A673 (cell line): ENCODE data around the gene EPO. TPM values are rescaled to one million over a fixed set of nuclear protein-coding genes. Genes with fewer than 3 reads are reported as not detected.

Experiments used
- BruUV-seq: library from RNA; stranded (reverse); fragments of 400-500 nt; replicated peaks from 2 replicates; lab custom pipeline; 2021; lab: Mats Ljungman, UMichigan
- CTCF ChIA-PET: fragments of 300-600 bp; sonication (Branson Sonifier 250); formaldehyde crosslinking; loops from one replicate; lab custom pipeline; 2022; ENCODE audit warnings: antibody characterized with exemption; lab: Charles Lee
- POLR2A ChIA-PET: fragments of 300-600 bp; sonication (Branson Sonifier 250); formaldehyde crosslinking; loops from one replicate; lab custom pipeline; 2022; ENCODE audit warnings: antibody characterized with exemption; ENCODE audit not compliant: low non-redundant PET; lab: Charles Lee
- DNase-seq: peaks from one replicate; pipeline ENCODE4 v3.0.0-alpha.2; 2015; ENCODE audit warnings: low spot score
- H3K27ac ChIP-seq: fragments of 200-600 bp; sonication (generic); 2 replicates; pipeline ENCODE4 v1.5.1; 2016; ENCODE audit warnings: mixed run types, low read depth, mild to moderate bottlenecking, mixed read lengths, antibody characterized with exemption, low read length; ENCODE audit not compliant: poor library complexity, severe bottlenecking
- H3K27me3 ChIP-seq: fragments of 200-600 bp; sonication (generic); replicated peaks from 2 replicates; pipeline ENCODE4 v1.6.1; 2017; ENCODE audit warnings: mixed run types, low read depth, mild to moderate bottlenecking, mixed read lengths, antibody characterized with exemption, low read length; ENCODE audit not compliant: insufficient read depth, poor library complexity
- H3K36me3 ChIP-seq: fragments of 200-600 bp; sonication (generic); 2 replicates; pipeline ENCODE4 v1.6.1; 2016; ENCODE audit warnings: mixed run types, mild to moderate bottlenecking, mixed read lengths, antibody characterized with exemption, low read length; ENCODE audit not compliant: insufficient read depth, poor library complexity, severe bottlenecking
- H3K4me1 ChIP-seq: fragments of 200-600 bp; sonication (generic); 2 replicates; pipeline ENCODE4 v1.6.1; 2017; ENCODE audit warnings: mixed run types, mild to moderate bottlenecking, mixed read lengths, antibody characterized with exemption, low read length; ENCODE audit not compliant: insufficient read depth, poor library complexity, severe bottlenecking
- H3K4me3 ChIP-seq: fragments of 200-600 bp; sonication (generic); 2 replicates; pipeline ENCODE4 v1.5.1; 2016; ENCODE audit warnings: low read depth, mixed run types, mild to moderate bottlenecking, mixed read lengths, low read length; ENCODE audit not compliant: poor library complexity, severe bottlenecking
- H3K9me3 ChIP-seq: fragments of 200-600 bp; sonication (generic); 2 replicates; pipeline ENCODE4 v1.6.1; 2016; ENCODE audit warnings: mixed run types, low read depth, mild to moderate bottlenecking, mixed read lengths, antibody characterized with exemption, low read length; ENCODE audit not compliant: poor library complexity, severe bottlenecking
- CTCF ChIP-seq: fragments of 300-800, 200-600 bp; sonication (generic); conservative IDR thresholded peaks from 2 replicates; pipeline ENCODE4 v1.5.1; 2017; ENCODE audit warnings: low read depth, mild to moderate bottlenecking, antibody characterized with exemption, low read length, moderate library complexity, mixed read lengths
- EZH2 ChIP-seq: fragments of 200-600 bp; sonication (generic); IDR thresholded peaks from 2 replicates; pipeline ENCODE4 v1.6.1; 2017; ENCODE audit warnings: borderline replicate concordance, low read depth, mild to moderate bottlenecking, mixed read lengths, antibody characterized with exemption, low read length; ENCODE audit not compliant: poor library complexity, severe bottlenecking
- intact Hi-C: fragments of 100-400 bp; cut with micrococcal nuclease; formaldehyde crosslinking; loops from one replicate; pipeline ENCODE4 v1.10.0; 2022; ENCODE audit not compliant: unreplicated experiment
- total RNA-seq: library from RNA; stranded (reverse); gene quantifications from 2 replicates; pipeline ENCODE4 v1.2.3, GENCODE V29; 2021

The EPO gene
- total RNA-seq, 1 experiment from 2014 or later, result 0.21 TPM

GRCh38 chr7:100763556-100764140 lies 43.4 kb downstream of the EPO start:
- intact Hi-C loops, result no loop called here
- POLR2A ChIA-PET, result no interaction called here
- Histone ChIP-seq H3K4me1 (no peaks in the 10 kb centered on the region), H3K27ac (no peak overlapping the region), H3K36me3 (no peaks in the 10 kb centered on the region), H3K9me3 (no peaks in the 10 kb centered on the region), H3K4me3 (no peak overlapping the region), H3K27me3 (no peaks in the 10 kb centered on the region)
- TF ChIP-seq EZH2 (no peak), CTCF (no peak)
- DNase-seq, result no peak
- BruUV-seq, result no TSS peak
- CTCF ChIA-PET, result no interaction called here

GRCh38 chr7:100764841-100765240 lies 44.6 kb downstream of the EPO start:
- no peak for DNase-seq
- no peak for TF ChIP-seq CTCF
- no peak for TF ChIP-seq EZH2
- Histone ChIP-seq H3K27ac (no peak overlapping the region), H3K27me3 (no peaks in the 10 kb centered on the region), H3K4me3 (no peak overlapping the region), H3K36me3 (no peaks in the 10 kb centered on the region), H3K9me3 (no peaks in the 10 kb centered on the region), H3K4me1 (no peaks in the 10 kb centered on the region)
- intact Hi-C loops, result no loop called here
- ChIA-PET POLR2A (no interaction called here), CTCF (no interaction called here)
- no TSS peak for BruUV-seq

- Histone ChIP-seq H3K27me3 (no peaks in the 10 kb centered on the region), H3K4me1 (no peaks in the 10 kb centered on the region), H3K36me3 (no peaks in the 10 kb centered on the region), H3K27ac (no peak overlapping the region), H3K9me3 (no peaks in the 10 kb centered on the region), H3K4me3 (no peak overlapping the region)
- CTCF ChIA-PET, result no interaction called here
- POLR2A ChIA-PET, result no interaction called here
- intact Hi-C loops, result no loop called here
- DNase-seq, result no peak
- TF ChIP-seq EZH2 (no peak), CTCF (no peak)
- BruUV-seq, result no TSS peak
Observed at GRCh38 chr7:100765250-100765649, 45.0 kb downstream of the EPO start.
